ENCODE measurements around the gene ARIH2.

ARIH2 gene

GRCh38 chr3:48938689-48939088 lies 20.0 kb downstream of the ARIH2 start:
- Histone ChIP-seq H3K4me2 (ENCODE audit: low read depth, low read length) (peak overlapping the region; percentile 25; the same call in 1 of the 2 replicates), H3K36me3 (replicated peaks; ENCODE audit: insufficient read depth, low read length) (peaks cover 5% of the 10 kb centered on the region; the same call in 1 of the 2 replicates), H4K20me1 (ENCODE audit: insufficient read depth, low read length) (no peaks in the 10 kb centered on the region), H3K9ac (ENCODE audit: low read length) (no peak overlapping the region), H3K9me2 (replicated peaks; ENCODE audit: insufficient read depth, low read length) (no peaks in the 10 kb centered on the region), H3K9me3 (replicated peaks; ENCODE audit: insufficient read depth, low read length) (no peaks in the 10 kb centered on the region), H2AFZ (ENCODE audit: low read length) (no peak overlapping the region), H3K27ac (ENCODE audit: low read length) (no peak overlapping the region), H3F3A (ENCODE audit: insufficient read depth, low read length) (peaks cover 4% of the 10 kb centered on the region), H3K4me3 (ENCODE audit: low read length) (no peak overlapping the region), H3K79me2 (ENCODE audit: low read length) (peaks cover 71% of the 10 kb centered on the region), H3K4me1 (ENCODE audit: low read length) (peaks cover 20% of the 10 kb centered on the region), H3K27me3 (replicated peaks; ENCODE audit: insufficient read depth, low read length) (no peaks in the 10 kb centered on the region)
- no peak for DNase-seq
- TF ChIP-seq, protein P1, sequence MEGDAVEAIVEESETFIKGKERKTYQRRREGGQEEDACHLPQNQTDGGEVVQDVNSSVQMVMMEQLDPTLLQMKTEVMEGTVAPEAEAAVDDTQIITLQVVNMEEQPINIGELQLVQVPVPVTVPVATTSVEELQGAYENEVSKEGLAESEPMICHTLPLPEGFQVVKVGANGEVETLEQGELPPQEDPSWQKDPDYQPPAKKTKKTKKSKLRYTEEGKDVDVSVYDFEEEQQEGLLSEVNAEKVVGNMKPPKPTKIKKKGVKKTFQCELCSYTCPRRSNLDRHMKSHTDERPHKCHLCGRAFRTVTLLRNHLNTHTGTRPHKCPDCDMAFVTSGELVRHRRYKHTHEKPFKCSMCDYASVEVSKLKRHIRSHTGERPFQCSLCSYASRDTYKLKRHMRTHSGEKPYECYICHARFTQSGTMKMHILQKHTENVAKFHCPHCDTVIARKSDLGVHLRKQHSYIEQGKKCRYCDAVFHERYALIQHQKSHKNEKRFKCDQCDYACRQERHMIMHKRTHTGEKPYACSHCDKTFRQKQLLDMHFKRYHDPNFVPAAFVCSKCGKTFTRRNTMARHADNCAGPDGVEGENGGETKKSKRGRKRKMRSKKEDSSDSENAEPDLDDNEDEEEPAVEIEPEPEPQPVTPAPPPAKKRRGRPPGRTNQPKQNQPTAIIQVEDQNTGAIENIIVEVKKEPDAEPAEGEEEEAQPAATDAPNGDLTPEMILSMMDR (IDR thresholded peaks at IDR 0.05; ENCODE audit: low read length), result no peak
- TF ChIP-seq EZH2phosphoT487 (IDR thresholded peaks at IDR 0.05; ENCODE audit: low read length) (no peak), EZH2 (optimal IDR thresholded peaks at IDR 0.05; ENCODE audit: low read depth, low read length) (no peak)

DNA sequence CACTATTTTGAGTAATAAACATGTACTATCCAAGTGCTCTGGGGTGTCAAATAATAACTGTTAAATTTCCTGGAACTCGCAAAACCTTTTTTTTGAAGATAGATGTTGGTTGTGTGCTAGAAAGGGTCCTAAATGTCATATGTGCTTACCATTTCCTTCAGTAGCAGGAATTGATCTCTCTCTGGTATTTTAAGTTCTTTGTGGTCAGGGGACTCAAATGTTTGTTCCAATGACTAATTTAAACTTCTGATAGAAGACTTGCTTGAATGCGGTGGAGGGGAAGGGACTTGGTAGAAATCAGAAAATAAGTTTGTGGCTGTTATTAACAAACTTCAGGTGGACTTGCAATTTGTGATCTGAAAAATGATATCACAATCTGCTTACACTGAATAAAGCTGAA lies 26.8 kb downstream of the ARIH2 start:
- H3K4me3 ChIP-seq (ENCODE audit: low read length), result peak overlapping the region; percentile 0; the same call in 1 of the 2 replicates
- no peaks in the 10 kb centered on the region for H4K20me1 ChIP-seq (ENCODE audit: insufficient read depth, low read length)
- peaks cover 61% of the 10 kb centered on the region for H3K79me2 ChIP-seq (ENCODE audit: low read length)
- no peak for TF ChIP-seq EZH2 (optimal IDR thresholded peaks at IDR 0.05; ENCODE audit: low read depth, low read length)
- no peak for TF ChIP-seq EZH2phosphoT487 (IDR thresholded peaks at IDR 0.05; ENCODE audit: low read length)
- TF ChIP-seq, protein P1 (IDR thresholded peaks at IDR 0.05; ENCODE audit: low read length), result no peak
- peaks cover 15% of the 10 kb centered on the region for H3F3A ChIP-seq (ENCODE audit: insufficient read depth, low read length)
- peak overlapping the region; percentile 69 for H3K27ac ChIP-seq (ENCODE audit: low read length)
- no peaks in the 10 kb centered on the region for H3K36me3 ChIP-seq (replicated peaks; ENCODE audit: insufficient read depth, low read length)
- no peak overlapping the region for H2AFZ ChIP-seq (ENCODE audit: low read length)
- H3K9me3 ChIP-seq (replicated peaks; ENCODE audit: insufficient read depth, low read length), result no peaks in the 10 kb centered on the region
- peaks cover 38% of the 10 kb centered on the region for H3K4me1 ChIP-seq (ENCODE audit: low read length)
- H3K9me2 ChIP-seq (replicated peaks; ENCODE audit: insufficient read depth, low read length), result no peaks in the 10 kb centered on the region
- no peaks in the 10 kb centered on the region for H3K27me3 ChIP-seq (replicated peaks; ENCODE audit: insufficient read depth, low read length)
- H3K9ac ChIP-seq (ENCODE audit: low read length), result peak overlapping the region; percentile 17; the same call in 1 of the 2 replicates
- H3K4me2 ChIP-seq (ENCODE audit: low read depth, low read length), result peak overlapping the region; percentile 56
- DNase-seq, result peak; percentile 7

DNA sequence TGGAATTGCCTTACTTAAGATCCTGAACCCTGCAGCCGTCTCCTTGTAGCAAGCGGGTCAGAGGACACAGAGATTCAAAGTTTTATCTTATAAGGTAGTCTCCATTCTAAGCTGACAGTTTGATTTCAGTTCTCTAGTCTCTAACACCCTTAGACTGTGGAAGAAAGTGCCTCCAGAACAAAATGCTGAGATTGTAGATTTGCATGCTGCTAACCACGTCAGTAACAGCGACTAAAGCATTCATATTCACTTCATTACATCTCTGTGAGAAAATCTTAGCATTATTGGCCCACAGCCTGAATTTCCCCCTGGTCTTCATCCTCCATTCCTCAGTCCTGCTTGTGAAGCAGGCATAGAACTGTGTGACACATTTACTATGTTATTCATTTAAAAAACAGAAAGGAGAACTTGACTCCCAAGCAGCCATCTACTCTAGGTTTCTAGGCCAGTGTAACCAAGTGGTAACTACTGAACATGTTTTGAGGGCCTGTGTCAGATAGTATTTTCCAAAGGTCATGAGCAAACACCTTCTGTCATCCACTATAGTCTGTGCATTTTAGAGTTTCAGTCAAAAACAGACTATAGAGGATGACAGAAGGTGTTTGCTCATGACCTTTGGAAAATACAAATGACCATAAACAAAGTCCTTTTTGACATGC lies 27.4 kb downstream of the ARIH2 start:
- no peaks in the 10 kb centered on the region for H3K9me3 ChIP-seq (replicated peaks; ENCODE audit: insufficient read depth, low read length)
- H3K27me3 ChIP-seq (replicated peaks; ENCODE audit: insufficient read depth, low read length), result no peaks in the 10 kb centered on the region
- no peak overlapping the region for H2AFZ ChIP-seq (ENCODE audit: low read length)
- H4K20me1 ChIP-seq (ENCODE audit: insufficient read depth, low read length), result no peaks in the 10 kb centered on the region
- DNase-seq, result peak; percentile 56
- peak overlapping the region; percentile 17; the same call in 1 of the 2 replicates for H3K9ac ChIP-seq (ENCODE audit: low read length)
- no peaks in the 10 kb centered on the region for H3K9me2 ChIP-seq (replicated peaks; ENCODE audit: insufficient read depth, low read length)
- H3K4me2 ChIP-seq (ENCODE audit: low read depth, low read length), result peak overlapping the region; percentile 56
- TF ChIP-seq, protein P1 (IDR thresholded peaks at IDR 0.05; ENCODE audit: low read length), result no peak
- TF ChIP-seq EZH2phosphoT487 (IDR thresholded peaks at IDR 0.05; ENCODE audit: low read length), result no peak
- TF ChIP-seq EZH2 (optimal IDR thresholded peaks at IDR 0.05; ENCODE audit: low read depth, low read length), result no peak
- H3F3A ChIP-seq (ENCODE audit: insufficient read depth, low read length), result peaks cover 15% of the 10 kb centered on the region
- no peak overlapping the region for H3K4me3 ChIP-seq (ENCODE audit: low read length)
- peaks cover 66% of the 10 kb centered on the region for H3K79me2 ChIP-seq (ENCODE audit: low read length)
- H3K27ac ChIP-seq (ENCODE audit: low read length), result peak overlapping the region; percentile 69
- peaks cover 38% of the 10 kb centered on the region for H3K4me1 ChIP-seq (ENCODE audit: low read length)
- H3K36me3 ChIP-seq (replicated peaks; ENCODE audit: insufficient read depth, low read length), result no peaks in the 10 kb centered on the region
